ENCODE results near the gene RAPSN. TPM values are rescaled to one million over a fixed set of nuclear protein-coding genes. Genes with fewer than 3 reads are reported as not detected.

Gene RAPSN
- total RNA-seq, 1 donor from 2014 or later = not detected

GRCh38 chr11:47453365-47453764, 4.4 kb upstream of the RAPSN start:
- no peak for DNase-seq (ENCODE audit: low read depth)
- no peak for TF ChIP-seq CTCF (conservative IDR thresholded peaks at IDR 0.05; ENCODE audit: low read depth, low read length)
- no peak overlapping the region for H3K4me3 ChIP-seq (ENCODE audit: low read depth, low read length)

- no peak for TF ChIP-seq CTCF (conservative IDR thresholded peaks at IDR 0.05; ENCODE audit: low read depth, low read length)
Observed at GRCh38 chr11:47451990-47452389, 3.1 kb upstream of the RAPSN start.

GRCh38 chr11:47451436-47451835, 2.5 kb upstream of the RAPSN start:
- TF ChIP-seq CTCF (conservative IDR thresholded peaks at IDR 0.05; ENCODE audit: low read depth, low read length) = no peak

More at GRCh38 chr11:47451990-47452389, 3.1 kb upstream of the RAPSN start:
- no peak for DNase-seq (ENCODE audit: low read depth)
- H3K4me3 ChIP-seq (ENCODE audit: low read depth, low read length) = no peak overlapping the region

GRCh38 chr11:47449541-47449940, 605 bp upstream of the RAPSN start:
- TF ChIP-seq CTCF (conservative IDR thresholded peaks at IDR 0.05; ENCODE audit: low read depth, low read length) = no peak
- DNase-seq (ENCODE audit: low read depth) = no peak
- no peak overlapping the region for H3K4me3 ChIP-seq (ENCODE audit: low read depth, low read length)

More at GRCh38 chr11:47451436-47451835, 2.5 kb upstream of the RAPSN start:
- DNase-seq (ENCODE audit: low read depth) = no peak
- no peak overlapping the region for H3K4me3 ChIP-seq (ENCODE audit: low read depth, low read length)

- TF ChIP-seq CTCF (conservative IDR thresholded peaks at IDR 0.05; ENCODE audit: low read depth, low read length) = no peak
- DNase-seq (ENCODE audit: low read depth) = no peak
- H3K4me3 ChIP-seq (ENCODE audit: low read depth, low read length) = no peak overlapping the region
Observed at GRCh38 chr11:47447906-47448305, 1.0 kb downstream of the RAPSN start.

GRCh38 chr11:47446833-47447232, 2.1 kb downstream of the RAPSN start:
- TF ChIP-seq CTCF (conservative IDR thresholded peaks at IDR 0.05; ENCODE audit: low read depth, low read length) = no peak
- no peak overlapping the region for H3K4me3 ChIP-seq (ENCODE audit: low read depth, low read length)
- DNase-seq (ENCODE audit: low read depth) = no peak

GRCh38 chr11:47445840-47446239, 3.1 kb downstream of the RAPSN start:
- TF ChIP-seq CTCF (conservative IDR thresholded peaks at IDR 0.05; ENCODE audit: low read depth, low read length) = no peak
- no peak for DNase-seq (ENCODE audit: low read depth)
- no peak overlapping the region for H3K4me3 ChIP-seq (ENCODE audit: low read depth, low read length)

Measured in epithelial cell of proximal tubule (primary cell).